Smooth muscle cell of the brain vasculature (primary cell): ENCODE measurements around the gene LTBP1.
A peak's percentile ranks its signal among the peaks of the same experiment; 100 is the strongest.

Experiments used
- DNase-seq: peaks from one replicate; pipeline ENCODE4 v3.0.0-alpha.2; 2012; ENCODE audit warnings: low read depth, low spot score

The LTBP1 gene

GRCh38 chr2:33267043-33267442 lies 320.3 kb downstream of the LTBP1 start:
- DNase-seq: no peak

DNA sequence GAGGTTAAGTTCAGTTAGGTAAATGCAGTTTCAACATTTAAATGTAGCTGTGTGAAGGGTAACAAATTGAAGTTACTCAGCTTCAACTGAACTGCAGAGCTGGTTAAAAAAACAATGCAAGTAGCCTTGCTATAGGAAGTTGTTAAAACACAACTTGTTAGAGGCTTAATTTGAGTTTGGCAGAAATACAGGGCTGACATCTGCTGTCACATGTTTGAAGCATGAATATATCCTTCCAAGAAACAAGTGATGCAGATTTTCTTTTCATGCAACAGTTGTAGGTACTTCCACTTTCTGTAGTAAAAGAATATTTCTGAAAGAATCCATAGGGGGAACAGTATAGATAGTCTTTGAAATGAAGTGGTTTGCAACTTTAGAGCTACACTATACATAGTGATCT lies 321.0 kb downstream of the LTBP1 start:
- no peak for DNase-seq

- no peak for DNase-seq
These were observed 321.6 kb downstream of the LTBP1 start for GRCh38 chr2:33268246-33268831.

DNA sequence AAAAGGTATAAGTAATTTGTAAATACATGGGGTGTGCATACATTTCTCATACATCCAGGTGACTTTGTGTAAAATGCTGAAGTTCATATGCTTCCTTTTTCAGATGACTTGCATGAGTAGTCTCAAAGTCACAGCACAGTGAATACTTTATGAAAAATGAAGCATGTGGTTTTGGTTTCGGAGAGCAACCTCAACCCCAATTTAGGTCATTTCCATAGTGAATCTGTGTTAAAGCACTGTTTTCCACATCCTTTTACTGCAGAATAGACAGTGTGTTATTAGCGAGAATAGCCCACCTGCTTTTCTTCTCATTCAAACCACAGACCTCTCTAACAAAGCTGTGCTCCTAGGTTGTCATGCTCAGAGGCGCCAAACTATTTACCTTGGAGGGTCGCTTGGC lies 325.2 kb downstream of the LTBP1 start:
- no peak for DNase-seq

- DNase-seq: no peak
These were observed 326.7 kb downstream of the LTBP1 start for GRCh38 chr2:33273479-33273878.

DNA sequence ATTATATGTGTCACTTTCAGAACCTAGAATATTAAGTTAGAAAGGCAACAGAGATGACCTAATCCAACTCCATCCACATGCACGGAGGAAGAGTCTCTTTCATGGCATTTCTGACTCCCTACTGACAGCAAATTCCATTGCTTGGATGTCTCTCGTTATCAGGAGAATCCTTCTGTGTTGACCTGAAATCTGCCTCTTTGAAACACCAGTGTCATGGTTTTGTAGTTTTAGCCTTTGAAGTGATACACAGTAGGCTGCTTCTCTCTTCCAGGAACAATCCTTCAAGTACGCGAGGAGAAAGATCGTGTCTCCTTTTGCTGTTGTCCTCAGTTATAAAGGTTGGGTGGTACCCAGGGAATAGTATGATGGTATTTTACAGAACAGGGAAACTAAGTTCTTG lies 327.8 kb downstream of the LTBP1 start:
- DNase-seq: no peak

DNA sequence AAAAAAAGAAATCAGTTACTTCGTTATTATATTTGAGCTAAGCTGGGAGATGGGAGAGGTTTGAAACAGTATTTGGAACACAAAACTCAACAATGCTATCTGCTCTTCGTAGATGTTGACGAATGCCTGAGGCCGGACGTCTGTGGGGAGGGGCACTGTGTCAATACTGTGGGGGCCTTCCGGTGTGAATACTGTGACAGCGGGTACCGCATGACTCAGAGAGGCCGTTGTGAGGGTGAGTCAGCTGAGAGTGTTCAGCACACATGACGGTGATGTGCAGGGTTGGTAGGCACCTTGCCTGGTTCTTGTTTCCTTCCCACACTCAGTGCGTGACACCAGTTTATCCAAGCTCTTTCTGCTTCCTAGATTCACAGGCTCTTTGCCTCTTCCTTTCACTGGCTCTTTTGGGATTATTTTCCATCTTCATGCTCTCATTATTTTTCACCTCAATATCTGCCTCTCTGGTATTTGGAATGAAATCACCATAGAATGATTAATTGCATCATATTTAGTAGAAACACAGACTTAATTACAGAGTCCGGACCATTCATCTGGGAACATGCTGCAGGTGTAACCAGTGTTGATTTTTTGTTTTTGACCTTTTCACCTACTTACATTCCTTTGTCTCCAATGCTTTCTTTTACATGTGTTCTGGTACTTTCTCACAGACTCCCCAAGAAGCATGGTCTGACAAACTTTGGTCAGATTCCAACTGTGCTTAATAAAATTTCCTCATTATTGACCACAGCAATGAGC lies 329.1 kb downstream of the LTBP1 start:
- DNase-seq: peak; percentile 79

DNA sequence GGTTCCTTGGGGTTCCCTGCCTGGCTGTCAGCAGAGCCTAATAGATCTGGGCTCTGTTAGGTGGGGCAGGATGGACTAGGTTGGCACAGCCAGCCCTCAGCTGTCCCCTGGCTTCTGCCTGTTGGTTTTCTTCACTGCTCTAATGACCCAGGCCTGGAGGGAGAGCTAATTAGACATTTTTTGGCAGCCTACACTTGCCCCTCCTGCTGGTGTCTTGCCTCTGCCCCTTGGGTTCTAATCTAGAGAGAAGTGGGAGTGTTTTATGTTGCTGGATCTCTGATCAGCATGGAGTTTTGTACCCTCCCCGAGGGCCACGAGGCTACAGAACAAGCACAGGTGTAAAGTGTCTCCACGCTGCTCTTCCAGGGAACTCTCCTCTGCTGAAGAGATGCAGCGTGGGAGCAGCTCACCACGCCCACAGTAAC lies 330.3 kb downstream of the LTBP1 start:
- no peak for DNase-seq

GRCh38 chr2:33278245-33278943 lies 331.6 kb downstream of the LTBP1 start:
- no peak for DNase-seq

GRCh38 chr2:33284287-33284686 lies 337.5 kb downstream of the LTBP1 start:
- no peak for DNase-seq

DNA sequence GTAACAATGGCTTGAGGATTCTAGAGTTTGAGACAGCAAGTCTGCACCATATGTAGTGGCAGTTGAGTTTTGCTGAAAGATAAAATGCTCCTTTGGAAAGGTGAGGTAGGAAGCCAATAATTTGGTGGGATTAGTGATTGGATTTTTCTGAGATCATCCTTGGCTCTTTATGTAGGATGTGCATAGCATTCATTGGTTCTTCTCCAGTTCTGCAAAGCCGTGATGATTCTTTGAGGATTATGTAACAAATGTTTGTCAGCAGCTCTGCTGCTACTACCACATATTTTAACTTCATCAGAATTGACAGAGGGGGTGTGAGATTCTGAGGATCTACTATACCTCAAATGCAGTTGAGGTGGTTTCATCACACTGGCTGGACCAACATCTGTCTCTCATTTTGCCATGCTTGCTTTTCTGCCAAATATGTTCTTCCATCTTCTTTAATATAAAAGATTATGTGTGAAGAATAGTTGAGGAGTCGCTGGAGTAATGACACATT lies 340.8 kb downstream of the LTBP1 start:
- no peak for DNase-seq

- DNase-seq: no peak
These were observed 341.3 kb downstream of the LTBP1 start for GRCh38 chr2:33288011-33288410.

- DNase-seq: no peak
These were observed 343.2 kb downstream of the LTBP1 start for GRCh38 chr2:33289961-33290360.

- DNase-seq: peak; percentile 53
These were observed 344.7 kb downstream of the LTBP1 start for GRCh38 chr2:33291278-33292013.

- no peak for DNase-seq
These were observed 345.3 kb downstream of the LTBP1 start for GRCh38 chr2:33292063-33292462.

GRCh38 chr2:33292981-33293595 lies 346.3 kb downstream of the LTBP1 start:
- DNase-seq: no peak

GRCh38 chr2:33298233-33298632 lies 351.5 kb downstream of the LTBP1 start:
- no peak for DNase-seq

GRCh38 chr2:33301355-33301754 lies 354.6 kb downstream of the LTBP1 start:
- no peak for DNase-seq

- no peak for DNase-seq
These were observed 355.6 kb downstream of the LTBP1 start for GRCh38 chr2:33302348-33302747.

GRCh38 chr2:33304032-33304864 lies 357.5 kb downstream of the LTBP1 start:
- DNase-seq: no peak
